Posterior vena cava (tissue), 2 donors: ENCODE measurements around the gene DNAL1. TPM values are rescaled to one million over a fixed set of nuclear protein-coding genes. Genes with fewer than 3 reads are reported as not detected.
A peak's percentile ranks its signal among the peaks of the same experiment; 100 is the strongest.
"Not testable (repeated sequence)": the region's sequence is repeated elsewhere in the genome, so short reads cannot be mapped to it uniquely, and the experiment has no call there.

Source experiments
- DNase-seq: peaks from one replicate; pipeline ENCODE4 v3.0.0-alpha.2; 2020; ENCODE audit warnings: low spot score
- intact Hi-C, 2 donors: fragments of 100-400 bp; cut with DNase I; formaldehyde crosslinking; loops; one replicate each; pipeline versions ENCODE4 v1.14.1 to v1.14.2; 2022 to 2023
- total RNA-seq, 2 donors: library from RNA; stranded (reverse); fragmentation: NEBNext Ultra II Directional; extraction: Animal tissue kit (Norgen Biotek cat#: 25700); gene quantifications; one replicate each; pipeline ENCODE4 v1.2.1, GENCODE V29; 2021
- donor health status: DM: yes; HTN: yes; CAD: no.
- donor health status: DM: yes; HTN: yes; CAD: no.

DNAL1 gene
- total RNA-seq, 2 donors from 2014 or later, result 20.2 to 32.7 TPM

DNA sequence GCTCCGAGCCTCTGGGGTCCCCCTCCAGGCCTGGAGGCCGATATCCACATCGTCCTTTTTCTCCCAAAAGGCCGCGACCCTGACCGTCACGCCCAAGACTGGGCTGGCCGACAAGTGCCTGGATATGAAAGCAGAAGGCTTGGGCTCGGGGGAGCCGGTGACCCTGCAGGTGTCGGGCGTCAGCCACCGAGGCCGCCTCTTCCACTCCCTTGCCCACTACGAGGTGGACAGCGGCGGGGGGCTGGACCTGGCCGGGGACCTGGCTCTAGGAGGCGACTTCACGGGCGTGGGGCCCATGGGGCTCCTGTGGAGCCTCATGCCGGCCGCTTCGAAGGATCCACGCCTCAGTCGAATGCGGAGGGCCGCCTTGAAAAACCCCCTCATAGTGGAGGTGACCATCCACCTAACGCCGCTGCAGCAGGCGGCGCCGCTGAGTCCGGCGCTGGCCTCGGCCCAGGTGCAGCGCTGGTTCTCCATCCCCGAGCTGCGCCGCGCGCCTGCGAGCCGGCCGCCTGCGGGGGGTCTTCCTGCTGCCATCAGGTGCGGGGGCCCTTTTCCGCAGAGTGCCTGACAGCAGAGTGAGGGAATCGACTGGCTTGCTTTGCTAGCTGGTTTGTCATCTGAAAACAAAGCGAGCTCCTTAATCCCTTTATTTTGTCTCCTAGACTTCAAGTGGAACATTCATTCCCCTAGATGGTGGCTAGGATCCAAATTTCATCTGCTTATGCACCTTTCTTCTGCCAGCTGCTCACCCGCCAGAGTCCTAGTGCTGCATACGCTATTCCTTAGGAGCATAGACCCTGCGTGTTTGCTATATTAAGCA is 10.6 kb upstream of the DNAL1 start:
- DNase-seq, result peak; percentile 87
- intact Hi-C loops, result loop anchor here (5.0 kb wide), 1 partner anchor 127 kb away; no protein-coding TSS in a partner anchor

DNA sequence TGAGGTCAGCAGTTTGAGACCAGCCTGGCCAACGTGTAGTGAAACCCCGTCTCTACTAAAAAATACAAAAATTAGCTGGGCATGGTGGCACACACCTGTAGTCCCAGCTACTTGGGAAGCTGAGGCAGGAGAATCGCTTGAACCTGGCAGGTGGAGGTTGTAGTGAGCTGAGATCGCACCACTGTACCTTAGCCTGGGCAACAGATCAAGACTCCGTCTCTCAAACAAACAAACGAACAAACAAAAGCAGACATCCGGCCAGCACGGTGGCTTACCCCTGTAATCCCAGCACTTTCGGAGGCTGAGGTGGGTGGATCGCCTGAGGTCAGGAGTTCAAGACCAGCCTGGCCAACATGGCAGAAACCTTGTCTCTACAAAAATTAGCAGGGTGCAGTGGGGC is 8.4 kb upstream of the DNAL1 start:
- intact Hi-C loops, DNase-seq: not testable (repeated sequence)

DNA sequence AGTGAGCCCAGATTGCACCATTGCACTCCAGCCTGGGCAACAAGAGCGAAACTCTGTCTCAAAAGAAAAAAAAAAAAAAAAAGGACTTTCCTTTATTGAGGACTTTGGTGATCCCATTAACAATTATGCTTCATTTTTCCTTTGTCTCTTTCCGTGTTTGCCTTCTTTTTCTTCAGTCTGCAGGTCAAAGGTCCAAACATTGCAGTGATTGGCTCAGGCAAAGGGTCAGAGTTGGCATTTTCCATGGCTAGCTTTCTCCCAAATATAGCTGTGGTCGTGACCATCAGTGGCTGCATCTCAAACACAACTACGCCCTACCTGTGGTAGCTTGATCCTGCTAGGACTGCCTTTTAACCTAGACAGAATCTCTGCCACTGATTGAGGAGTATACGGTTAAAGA is 7.0 kb upstream of the DNAL1 start:
- DNase-seq, result no peak
- intact Hi-C loops, result no loop called here

DNA sequence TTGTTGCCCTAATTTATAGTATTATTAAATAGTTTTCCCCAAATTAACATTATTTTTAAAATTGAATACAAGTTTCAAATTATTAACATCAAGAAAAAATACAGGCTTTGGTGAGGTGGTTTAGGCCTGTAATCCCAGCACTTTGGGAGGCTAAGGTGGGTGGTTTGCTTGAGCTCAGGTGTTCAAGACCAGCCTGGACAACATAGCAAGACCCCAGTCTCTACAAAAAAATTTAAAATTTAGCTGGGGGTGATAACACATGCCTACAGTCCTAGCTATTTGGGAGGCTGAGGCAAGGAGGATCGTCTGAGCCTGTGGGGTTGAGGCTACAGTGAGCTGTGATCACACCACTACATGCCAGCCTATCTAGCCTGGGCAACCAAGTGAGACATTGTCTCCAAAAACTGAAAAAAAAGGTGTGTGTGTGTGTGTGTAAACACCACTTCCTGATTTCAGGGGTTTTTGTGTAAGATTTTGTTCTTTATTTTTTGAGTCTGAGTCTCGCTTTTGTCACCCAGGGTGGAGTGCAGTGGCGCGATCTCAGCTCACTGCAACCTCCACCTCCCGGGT is 3.9 kb upstream of the DNAL1 start:
- intact Hi-C loops, result no loop called here
- DNase-seq, result no peak

DNA sequence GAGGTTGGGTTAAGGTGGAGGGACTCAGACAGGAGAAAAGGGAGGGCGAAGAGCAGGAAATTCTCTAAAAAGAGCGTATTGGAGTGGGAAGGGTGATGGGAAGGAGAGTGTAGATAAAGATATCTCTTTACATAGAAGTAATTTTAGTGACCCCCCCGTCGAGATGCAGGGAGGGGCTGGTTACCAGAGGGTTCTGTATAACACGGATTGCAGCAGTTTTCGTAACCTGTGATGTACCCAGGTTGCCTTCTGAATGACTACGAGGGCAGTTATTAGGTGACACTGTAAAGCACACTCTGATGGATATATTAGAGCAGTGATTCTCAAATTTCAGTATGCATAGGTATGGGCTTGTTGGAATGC is 443 bp downstream of the DNAL1 start:
- intact Hi-C loops, result no loop called here

DNA sequence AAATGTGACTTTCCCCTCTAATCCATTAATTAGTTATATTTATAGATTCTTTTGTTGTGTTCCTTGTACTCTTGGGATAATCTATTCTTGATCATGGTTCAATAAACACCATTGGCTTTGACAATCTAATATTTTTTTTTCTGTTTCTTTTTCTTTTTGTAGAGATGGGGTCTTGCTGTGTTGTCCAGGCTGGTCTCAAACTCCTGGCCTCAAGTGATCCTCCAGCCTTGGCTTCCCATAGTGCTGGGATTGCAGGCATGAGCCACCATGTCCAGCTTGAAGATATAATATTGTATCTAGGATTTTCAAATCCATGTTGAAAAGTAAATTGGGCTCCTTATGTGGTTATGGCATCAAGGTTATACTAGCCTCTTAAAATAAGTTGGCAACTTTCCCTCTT is 6.2 kb downstream of the DNAL1 start:
- intact Hi-C loops, result no loop called here
- no peak for DNase-seq

More for the DNA sequence above, 443 bp downstream of the DNAL1 start:
- no peak for DNase-seq

DNA sequence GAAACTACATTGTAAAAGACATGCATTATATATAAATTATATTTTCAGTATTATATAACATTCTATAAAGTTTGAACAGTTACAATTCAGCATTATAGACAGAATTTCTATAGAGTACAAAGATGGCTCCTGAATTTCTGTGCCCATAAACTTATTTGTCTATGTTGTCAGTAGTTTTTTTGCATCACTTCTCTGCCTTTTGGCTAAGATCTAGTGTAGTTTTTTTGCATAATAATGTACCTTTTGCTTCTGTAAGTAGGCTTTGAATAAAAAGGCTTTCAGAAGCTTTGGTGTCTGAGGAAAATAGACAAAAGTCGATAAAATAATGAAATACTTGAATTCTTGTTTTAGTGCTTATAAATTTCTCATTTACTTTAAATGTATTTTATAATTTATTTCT is 11.1 kb downstream of the DNAL1 start:
- no peak for DNase-seq
- intact Hi-C loops, result no loop called here

DNA sequence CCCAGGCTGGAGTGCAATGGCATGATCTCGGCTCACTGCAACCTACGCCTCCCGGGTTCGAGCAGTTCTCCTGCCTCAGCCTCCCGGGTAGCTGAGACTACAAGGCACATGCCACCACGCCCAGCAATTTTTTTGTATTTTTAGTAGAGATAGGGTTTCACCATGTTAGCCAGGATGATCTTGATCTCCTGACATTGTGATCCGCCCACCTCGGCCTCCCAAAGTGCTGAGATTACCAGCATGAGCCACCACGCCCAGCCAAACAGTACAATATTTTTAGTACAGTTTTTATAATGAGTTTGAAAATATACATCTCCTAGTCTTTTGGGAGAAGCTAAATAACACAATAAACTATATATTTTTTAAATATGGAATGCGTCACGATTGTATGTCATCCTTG is 14.4 kb downstream of the DNAL1 start:
- intact Hi-C loops, result not testable (repeated sequence)

DNA sequence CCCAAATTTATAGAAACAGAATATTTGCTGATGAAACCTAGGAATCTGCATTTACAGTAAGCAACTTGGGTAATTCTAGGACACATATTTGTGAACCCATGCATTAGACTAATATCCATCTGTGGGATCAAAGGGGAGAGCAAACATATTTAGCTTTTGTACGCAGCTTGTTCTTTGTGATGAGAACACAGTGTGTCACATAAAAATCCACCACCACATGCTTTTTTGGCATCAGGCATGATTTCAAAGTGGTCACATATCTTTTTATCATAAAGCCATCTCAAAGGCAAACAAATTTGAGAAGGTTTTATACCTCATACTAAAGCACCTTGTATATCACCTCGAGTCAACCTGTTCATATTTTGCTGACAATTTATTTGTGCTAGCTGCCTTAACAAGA is 15.7 kb downstream of the DNAL1 start:
- intact Hi-C loops, result no loop called here
- DNase-seq, result no peak

More for the DNA sequence above, 14.4 kb downstream of the DNAL1 start:
- not testable (repeated sequence) for DNase-seq

DNA sequence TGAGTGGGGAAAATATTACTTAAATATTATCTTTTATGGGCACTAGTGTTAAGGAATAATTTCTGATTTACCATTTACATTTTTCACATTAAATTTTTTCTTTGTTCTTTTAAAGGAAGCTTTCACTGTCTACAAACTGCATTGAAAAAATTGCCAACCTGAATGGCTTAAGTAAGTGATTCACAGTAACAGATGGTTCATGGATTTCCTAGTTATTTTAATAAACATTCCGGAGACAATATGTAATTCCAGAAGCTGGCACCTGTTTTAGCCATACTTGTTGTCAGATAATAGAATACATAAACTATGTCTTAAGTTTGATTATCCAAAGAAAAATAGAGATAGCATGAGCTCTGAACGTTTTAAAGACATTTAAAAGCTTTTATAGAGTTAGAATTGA is 17.1 kb downstream of the DNAL1 start:
- DNase-seq, result no peak
- intact Hi-C loops, result no loop called here

DNA sequence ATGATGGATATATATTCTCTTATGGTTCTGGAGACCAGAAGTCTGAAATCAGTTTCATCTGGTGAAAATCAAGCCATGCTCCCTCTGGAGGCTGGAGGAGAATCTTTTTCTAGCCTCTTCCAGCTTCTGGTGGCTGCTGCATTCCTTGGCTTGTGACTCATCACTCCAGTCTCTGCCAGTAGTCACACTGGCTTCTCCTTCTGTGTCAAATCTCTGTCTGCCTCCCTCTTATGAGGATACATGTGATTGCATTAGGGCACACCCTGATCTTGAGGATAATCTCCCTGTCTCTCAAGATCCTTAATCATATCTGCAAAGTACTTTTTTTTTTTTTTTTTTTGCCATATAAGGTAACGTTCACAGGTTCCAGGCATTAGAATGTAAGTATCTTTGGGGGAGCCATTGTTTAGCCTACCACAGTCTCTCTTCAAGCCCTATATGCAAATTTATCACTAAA is 17.7 kb downstream of the DNAL1 start:
- intact Hi-C loops, result no loop called here
- no peak for DNase-seq

DNA sequence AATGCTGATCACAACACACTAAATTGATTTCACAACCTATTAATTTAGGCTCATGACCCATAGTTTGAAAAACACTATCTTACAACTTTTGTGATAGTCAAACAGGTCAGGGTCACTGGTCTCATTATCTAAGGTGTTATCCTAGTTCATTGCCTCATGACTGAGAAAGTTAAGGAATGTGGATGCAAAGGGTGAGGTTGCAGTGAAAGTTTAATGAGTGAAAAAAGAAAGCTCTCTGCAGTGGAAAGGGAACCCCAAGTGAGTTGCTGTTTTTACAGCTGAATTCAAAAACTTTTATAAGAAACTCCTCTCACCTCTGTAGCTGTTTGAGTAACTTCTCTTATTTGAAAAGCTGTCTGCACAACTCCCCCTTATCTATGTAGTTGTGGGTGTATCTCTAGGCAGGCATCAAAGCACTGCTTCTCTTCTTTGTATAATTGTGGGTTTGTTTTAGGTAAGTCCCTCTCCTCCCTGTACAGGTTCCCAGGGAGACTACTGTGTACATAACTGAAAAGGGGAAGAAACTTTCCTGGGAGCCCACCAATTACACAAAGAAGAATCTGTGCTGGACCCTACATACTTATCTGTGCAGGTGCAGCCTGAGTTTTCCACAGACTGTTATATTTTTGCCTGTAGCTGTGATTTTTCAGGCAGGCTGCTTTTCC is 18.9 kb downstream of the DNAL1 start:
- DNase-seq, result no peak
- intact Hi-C loops, result no loop called here

DNA sequence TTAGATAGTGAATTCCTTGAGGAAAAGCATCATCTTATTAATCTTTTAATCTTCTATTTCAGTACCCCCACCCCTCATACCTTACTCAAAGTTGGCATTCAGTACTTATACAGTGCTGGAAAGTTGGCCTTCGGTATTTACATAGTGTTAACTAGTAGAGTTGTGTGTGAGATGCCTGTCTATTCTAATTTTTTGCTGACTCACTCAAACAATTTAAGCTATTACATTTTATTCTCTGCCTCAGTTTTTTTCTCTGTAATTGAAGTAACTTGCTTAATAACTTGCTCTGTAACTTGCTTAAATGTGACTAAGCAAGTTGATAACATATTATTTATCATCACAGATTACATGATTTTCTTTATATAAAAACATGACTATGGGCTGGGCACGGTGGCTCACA is 20.3 kb downstream of the DNAL1 start:
- DNase-seq, result no peak
- intact Hi-C loops, result no loop called here

DNA sequence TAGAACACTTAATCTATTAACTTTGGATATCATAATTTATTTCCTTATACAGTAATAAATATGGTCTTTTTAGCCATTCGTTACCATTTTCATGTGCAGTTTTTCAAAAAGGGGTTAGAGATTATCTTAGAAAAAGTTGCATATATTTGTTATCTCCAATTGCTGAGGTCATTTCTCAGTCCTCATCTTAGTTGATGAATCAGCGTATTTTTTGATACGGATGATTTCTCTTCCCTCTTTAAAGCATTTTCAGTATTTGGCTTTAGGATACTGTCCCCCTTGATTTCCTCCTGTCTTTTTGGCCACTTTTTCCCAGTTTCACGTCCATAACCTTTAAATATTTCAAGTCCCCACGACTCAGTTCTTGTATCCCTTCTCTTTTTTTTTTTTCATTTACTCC is 21.8 kb downstream of the DNAL1 start:
- intact Hi-C loops, result no loop called here
- no peak for DNase-seq

DNA sequence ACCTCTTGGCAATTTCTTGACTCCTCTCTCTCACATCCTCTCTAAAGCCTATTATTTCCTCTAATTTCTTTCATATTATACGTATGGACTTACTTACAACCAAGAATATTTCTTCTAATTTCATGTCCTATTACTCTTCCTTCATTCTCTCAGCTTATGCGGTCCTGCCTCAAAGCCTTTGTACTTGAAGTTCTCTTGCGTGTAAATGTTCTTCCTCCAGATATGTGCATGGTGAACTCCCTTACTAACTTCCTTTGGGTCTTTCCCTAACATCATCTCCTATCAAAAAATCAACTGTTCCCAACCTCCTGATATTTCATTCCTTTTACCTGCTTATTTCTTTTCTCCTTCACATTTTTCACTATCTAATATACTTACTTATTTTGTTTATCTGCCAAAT is 23.1 kb downstream of the DNAL1 start:
- intact Hi-C loops, result no loop called here
- DNase-seq, result no peak

DNA sequence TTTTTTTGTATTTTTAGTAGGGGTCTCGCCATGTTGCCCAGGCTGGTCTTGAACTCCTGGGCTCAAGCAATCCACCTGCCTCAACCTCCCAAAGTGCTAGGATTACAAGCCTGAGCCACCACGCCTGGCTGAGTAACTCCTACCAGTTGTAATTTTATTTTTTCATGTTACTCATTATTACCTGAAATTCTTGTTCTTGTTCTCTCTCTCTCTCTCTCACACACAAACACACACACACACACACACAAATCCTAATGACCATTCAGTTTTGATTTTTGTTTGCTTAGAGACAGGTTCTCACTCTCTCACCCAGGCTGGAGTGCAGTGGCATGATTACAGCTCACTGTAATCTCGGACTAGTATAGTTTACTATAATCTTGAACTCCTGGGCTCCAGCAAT is 30.2 kb downstream of the DNAL1 start:
- DNase-seq, result no peak
- intact Hi-C loops, result no loop called here

DNA sequence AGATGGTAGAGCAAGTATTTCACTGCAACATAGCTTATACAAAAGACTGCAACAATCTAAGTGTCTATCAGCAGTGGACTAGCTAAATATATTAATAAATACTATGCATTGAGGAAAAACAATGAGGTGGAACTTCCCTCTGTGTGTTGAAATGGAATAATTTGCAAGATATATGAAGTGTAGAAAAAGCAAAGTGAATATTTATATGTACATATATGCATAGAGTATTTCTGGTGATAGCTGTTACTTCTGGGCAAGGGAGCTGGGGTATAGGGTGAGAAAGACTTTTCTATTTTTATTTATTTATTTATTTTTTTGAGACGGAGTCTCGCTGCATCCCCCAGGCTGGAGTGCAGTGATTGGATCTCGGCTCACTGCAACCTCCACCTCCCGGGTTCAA is 33.9 kb downstream of the DNAL1 start:
- DNase-seq, result no peak
- intact Hi-C loops, result no loop called here

DNA sequence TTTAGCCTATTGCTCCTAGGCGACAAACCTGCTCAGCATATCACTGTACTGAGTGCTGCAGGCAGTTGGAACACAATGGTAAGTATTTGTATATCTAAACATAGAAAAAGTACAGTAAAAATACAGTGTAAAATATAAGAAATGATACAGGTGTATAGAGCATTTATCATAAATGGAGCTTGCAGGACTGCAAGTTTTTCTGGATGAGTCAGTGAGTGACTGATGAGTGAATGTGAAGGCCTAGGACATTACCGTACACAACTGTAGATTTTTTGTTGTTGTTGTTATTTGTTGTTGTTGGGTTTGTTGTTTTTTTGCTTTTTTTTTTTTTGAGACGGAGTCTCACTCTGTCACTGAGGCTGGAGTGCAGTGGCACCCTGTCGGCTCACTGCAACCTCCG is 36.0 kb downstream of the DNAL1 start:
- DNase-seq, result no peak
- intact Hi-C loops, result no loop called here

DNA sequence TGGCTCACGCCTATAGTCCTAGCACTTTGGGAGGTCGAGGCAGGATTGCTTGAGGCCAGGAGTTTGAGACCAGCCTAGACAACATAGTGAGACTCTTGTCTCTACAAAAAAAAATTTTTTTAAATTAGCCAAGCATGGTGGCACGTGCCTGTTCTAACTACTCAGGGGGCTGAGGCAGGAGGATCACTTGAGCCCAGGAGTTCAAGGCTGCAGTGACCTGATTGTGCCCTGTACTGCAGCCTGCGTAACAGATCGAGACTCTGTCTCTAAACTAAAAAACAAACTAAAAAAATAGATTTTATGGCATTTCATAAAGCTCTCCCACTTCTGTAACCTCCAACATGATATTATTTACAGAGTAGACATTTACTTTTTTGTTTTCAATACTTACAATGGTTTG is 39.8 kb downstream of the DNAL1 start:
- intact Hi-C loops, result no loop called here
- no peak for DNase-seq

DNA sequence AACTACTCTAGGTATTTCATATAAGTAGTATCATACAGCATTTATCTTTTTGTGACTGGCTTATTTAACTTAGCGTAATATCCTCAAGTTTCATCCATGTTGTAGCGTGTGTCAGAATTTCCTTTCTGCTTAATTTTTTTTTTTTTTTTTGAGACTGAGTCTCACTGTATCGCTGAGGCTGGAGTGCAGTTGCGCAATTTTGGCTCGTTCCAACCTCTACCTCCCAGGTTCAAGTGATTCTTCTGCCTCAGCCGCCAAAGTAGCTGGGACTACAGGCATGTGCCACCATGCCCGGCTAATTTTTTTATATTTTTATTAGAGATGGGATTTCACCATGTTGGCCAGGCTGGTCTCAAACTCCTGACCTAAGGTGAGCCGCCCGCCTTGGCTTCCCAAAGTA is 40.5 kb downstream of the DNAL1 start:
- no peak for DNase-seq
- intact Hi-C loops, result no loop called here

DNA sequence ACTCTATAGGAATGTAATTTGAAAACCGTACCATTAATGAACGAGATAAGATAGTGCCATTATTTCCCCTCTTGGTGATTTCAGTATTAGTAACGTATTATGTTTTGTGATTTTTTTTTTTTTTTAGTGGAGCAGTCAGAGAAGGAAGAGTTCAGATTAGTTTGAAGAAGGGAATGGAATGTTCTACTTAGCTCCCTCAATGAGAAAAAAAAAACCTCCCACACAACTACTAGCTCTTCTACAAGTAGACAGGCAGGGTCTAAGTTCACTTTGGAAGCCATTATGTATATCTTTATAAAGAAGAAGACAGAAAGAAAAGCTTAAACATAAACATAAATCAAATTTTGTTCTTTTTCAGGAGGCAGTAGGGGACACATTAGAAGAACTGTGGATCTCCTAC is 42.1 kb downstream of the DNAL1 start:
- DNase-seq, result no peak
- intact Hi-C loops, result no loop called here
